NCI-H345 treated with DMSO at 0.1 percent for 48 hours (cell line): Measurements from ENCODE around the gene TLX1.
A peak's percentile ranks its signal among the peaks of the same experiment; 100 is the strongest.

Source experiments
- DNase-seq: peaks from one replicate; lab custom pipeline; 2025; ENCODE audit not compliant: unreplicated experiment; lab: John Stamatoyannopoulos, UW

The TLX1 gene

GRCh38 chr10:101133489-101134298, 2.6 kb downstream of the TLX1 start:
- no peak for DNase-seq

- DNase-seq: no peak
Measured at GRCh38 chr10:101134299-101135127, 3.4 kb downstream of the TLX1 start.

- DNase-seq: no peak
Measured at GRCh38 chr10:101135141-101136006, 4.3 kb downstream of the TLX1 start.

- no peak for DNase-seq
Measured at GRCh38 chr10:101136007-101136707, 5.1 kb downstream of the TLX1 start.

- no peak for DNase-seq
Measured at GRCh38 chr10:101136708-101137121, 5.6 kb downstream of the TLX1 start.

GRCh38 chr10:101137271-101137670, 6.2 kb downstream of the TLX1 start:
- no peak for DNase-seq

- DNase-seq: no peak
Measured at GRCh38 chr10:101138788-101139420, 7.8 kb downstream of the TLX1 start.

GRCh38 chr10:101139421-101139911, 8.4 kb downstream of the TLX1 start:
- no peak for DNase-seq

- no peak for DNase-seq
Measured at GRCh38 chr10:101140084-101140949, 9.2 kb downstream of the TLX1 start.

- DNase-seq: no peak
Measured at GRCh38 chr10:101140950-101141615, 10.0 kb downstream of the TLX1 start.

- peak; percentile 25 for DNase-seq
Measured at GRCh38 chr10:101141616-101142532, 10.8 kb downstream of the TLX1 start.

- DNase-seq: no peak
Measured at GRCh38 chr10:101142533-101143344, 11.6 kb downstream of the TLX1 start.

GRCh38 chr10:101143345-101143630, 12.2 kb downstream of the TLX1 start:
- no peak for DNase-seq

- no peak for DNase-seq
Measured at GRCh38 chr10:101144053-101144452, 13.0 kb downstream of the TLX1 start.

- no peak for DNase-seq
Measured at GRCh38 chr10:101145145-101145544, 14.0 kb downstream of the TLX1 start.

- no peak for DNase-seq
Measured at GRCh38 chr10:101145750-101146391, 14.8 kb downstream of the TLX1 start.
